IPS-15b (cell line): ENCODE measurements around the gene GPR18.

ENCODE experiments used
- H3K27me3 ChIP-seq: one replicate; pipeline ENCODE4 v1.6.1; 2013; ENCODE audit warnings: low read length; ENCODE audit not compliant: control insufficient read depth, insufficient read depth
- H3K36me3 ChIP-seq: one replicate; pipeline ENCODE4 v1.6.1; 2013; ENCODE audit warnings: low read length; ENCODE audit not compliant: control insufficient read depth, insufficient read depth
- H3K4me1 ChIP-seq: one replicate; pipeline ENCODE4 v1.6.1; 2013; ENCODE audit warnings: mild to moderate bottlenecking, low read length; ENCODE audit not compliant: control insufficient read depth, insufficient read depth
- H3K4me3 ChIP-seq: one replicate; pipeline ENCODE4 v1.5.1; 2013; ENCODE audit warnings: low read depth, low read length
- H3K9ac ChIP-seq: one replicate; pipeline ENCODE4 v1.6.1; 2013; ENCODE audit warnings: low read depth, mild to moderate bottlenecking, low read length
- H3K9me3 ChIP-seq: one replicate; pipeline ENCODE4 v1.6.1; 2013; ENCODE audit warnings: mild to moderate bottlenecking, low read length; ENCODE audit not compliant: control insufficient read depth, insufficient read depth

GPR18 gene

DNA sequence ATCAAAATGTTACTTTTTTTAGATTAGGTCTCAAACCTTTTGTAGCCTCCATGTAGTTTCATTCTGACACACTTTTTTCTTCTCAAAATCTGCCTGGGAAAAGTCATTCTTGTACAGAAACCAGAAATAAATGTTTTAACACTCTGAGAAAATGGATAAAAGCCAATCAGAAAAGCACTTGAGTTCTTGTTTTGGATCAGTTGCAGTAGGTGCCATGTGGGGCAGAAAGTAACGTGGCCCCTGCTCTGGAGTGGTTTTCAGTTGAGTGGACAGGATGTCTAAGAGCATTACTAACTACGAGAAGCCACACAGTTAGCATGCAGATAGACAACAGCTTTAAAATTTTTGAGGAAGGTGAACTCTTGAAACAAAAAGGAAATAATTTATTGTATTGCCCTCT is 29.9 kb upstream of the GPR18 start:
- Histone ChIP-seq H3K9ac (no peak overlapping the region), H3K36me3 (no peaks in the 10 kb centered on the region), H3K4me3 (no peak overlapping the region), H3K9me3 (no peaks in the 10 kb centered on the region), H3K27me3 (no peaks in the 10 kb centered on the region), H3K4me1 (no peaks in the 10 kb centered on the region)

- H3K4me3 ChIP-seq = no peak overlapping the region
- H3K9me3 ChIP-seq = no peaks in the 10 kb centered on the region
- H3K27me3 ChIP-seq = no peaks in the 10 kb centered on the region
- no peak overlapping the region for H3K9ac ChIP-seq
- no peaks in the 10 kb centered on the region for H3K4me1 ChIP-seq
- no peaks in the 10 kb centered on the region for H3K36me3 ChIP-seq
Measured at GRCh38 chr13:99287551-99287950, 29.4 kb upstream of the GPR18 start.

DNA sequence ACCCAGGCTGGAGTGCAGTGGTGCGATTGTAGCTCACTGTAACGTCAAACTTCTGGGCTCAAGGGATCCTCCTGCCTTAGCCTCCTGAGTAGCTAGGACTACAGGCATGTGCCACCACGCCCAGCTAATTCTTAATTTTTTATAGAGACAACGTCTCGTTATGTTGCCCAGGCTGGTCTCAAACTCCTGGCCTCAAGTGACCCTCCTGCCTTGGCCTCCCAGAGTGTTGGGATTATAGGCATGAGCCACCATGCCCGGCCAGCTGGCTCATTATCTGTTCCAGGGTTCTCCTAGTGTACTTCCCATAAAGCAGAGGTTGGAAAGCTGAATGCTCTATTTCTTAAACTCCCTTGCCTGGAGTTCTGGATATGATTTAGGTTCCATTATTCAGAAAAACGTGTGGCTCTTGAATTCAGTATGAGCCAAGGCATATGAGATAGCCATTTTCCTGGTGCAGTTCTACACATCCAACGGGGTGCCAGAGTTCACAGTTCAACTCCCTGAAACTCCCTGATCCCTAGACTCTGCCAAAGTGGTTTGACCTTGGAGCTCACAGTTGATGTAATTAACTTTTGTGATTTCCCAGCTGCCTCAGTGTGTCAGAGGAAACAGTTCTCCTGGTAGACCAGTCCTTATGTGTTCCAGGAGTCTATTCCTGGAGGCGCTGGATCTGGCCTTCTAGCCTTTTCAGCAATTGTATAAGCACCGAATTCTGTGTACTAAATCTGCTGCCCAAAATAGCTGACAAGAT is 27.4 kb upstream of the GPR18 start:
- no peaks in the 10 kb centered on the region for H3K4me1 ChIP-seq

DNA sequence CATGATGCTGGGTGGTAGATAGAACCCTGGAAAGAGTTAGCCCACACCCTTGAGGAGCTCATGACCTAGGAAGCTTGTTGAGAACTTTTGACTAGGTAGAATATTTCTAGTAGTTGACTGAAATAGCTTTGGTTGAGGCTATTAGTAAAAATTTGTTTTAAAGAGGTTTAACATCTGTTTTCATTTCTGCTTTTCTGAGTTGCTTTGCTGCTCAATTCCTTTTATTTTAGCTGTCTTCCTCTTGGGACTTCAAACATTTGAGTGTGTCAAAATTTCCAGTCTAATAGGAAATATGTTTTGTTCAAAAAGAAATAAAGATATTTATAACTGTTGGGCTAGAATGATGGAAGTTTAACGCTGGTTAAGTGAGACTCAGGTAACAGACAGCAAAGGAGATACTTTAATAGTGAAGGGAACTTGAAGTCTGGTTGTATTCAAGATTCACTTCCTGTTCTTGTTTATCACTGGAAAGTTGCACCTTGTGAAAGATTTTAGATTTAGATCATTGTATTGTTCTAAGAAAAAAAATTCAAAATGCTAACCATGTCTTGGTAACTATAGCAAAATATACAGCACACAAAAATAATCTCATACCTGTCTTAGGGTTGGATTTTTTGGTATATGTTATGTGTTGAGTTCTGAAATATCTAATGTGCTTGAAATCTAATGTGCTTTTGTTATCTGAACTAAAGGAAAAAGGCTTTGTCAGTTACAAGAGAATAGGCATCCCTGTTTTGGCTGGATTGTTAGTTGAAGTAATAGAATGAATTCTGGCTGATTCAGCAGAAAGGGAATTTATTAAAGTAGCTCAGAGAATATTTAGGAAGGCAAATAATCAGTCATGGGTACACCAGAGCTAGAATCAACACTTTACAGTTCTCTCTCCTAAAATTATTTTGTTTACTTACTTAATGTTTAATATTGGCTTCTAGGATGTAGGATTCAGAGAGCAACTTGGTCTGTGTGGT is 24.4 kb upstream of the GPR18 start:
- H3K27me3 ChIP-seq = no peaks in the 10 kb centered on the region
- H3K4me3 ChIP-seq = no peak overlapping the region
- H3K36me3 ChIP-seq = no peaks in the 10 kb centered on the region
- no peaks in the 10 kb centered on the region for H3K4me1 ChIP-seq
- H3K9me3 ChIP-seq = no peaks in the 10 kb centered on the region
- no peak overlapping the region for H3K9ac ChIP-seq

More for the DNA sequence above, 27.4 kb upstream of the GPR18 start:
- Histone ChIP-seq H3K27me3 (no peaks in the 10 kb centered on the region), H3K36me3 (no peaks in the 10 kb centered on the region), H3K9me3 (no peaks in the 10 kb centered on the region), H3K9ac (no peak overlapping the region), H3K4me3 (no peak overlapping the region)

GRCh38 chr13:99281811-99282263 is 23.7 kb upstream of the GPR18 start:
- no peaks in the 10 kb centered on the region for H3K27me3 ChIP-seq
- no peaks in the 10 kb centered on the region for H3K9me3 ChIP-seq
- H3K9ac ChIP-seq = no peak overlapping the region
- no peaks in the 10 kb centered on the region for H3K36me3 ChIP-seq
- H3K4me1 ChIP-seq = no peaks in the 10 kb centered on the region
- no peak overlapping the region for H3K4me3 ChIP-seq

DNA sequence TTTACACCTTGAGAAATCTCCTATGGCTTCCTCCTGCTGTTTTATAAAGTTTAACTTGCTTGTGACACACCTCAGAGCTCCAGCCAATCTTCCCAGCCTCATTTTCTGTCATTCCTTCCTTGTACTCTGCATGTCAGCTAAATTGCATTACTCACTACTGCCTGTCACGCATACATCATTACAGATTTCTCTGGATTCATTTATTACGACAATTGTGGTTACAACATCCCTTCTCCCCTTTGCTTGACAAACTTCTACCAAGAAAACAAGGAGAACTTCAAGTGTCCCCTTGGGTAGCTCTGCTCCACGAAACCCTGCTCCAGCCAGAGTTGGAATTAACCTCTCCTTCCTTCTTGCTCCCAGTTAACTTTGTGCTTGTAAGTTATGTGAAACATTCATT is 22.0 kb upstream of the GPR18 start:
- H3K27me3 ChIP-seq = no peaks in the 10 kb centered on the region
- H3K9me3 ChIP-seq = no peaks in the 10 kb centered on the region
- H3K9ac ChIP-seq = no peak overlapping the region
- H3K4me1 ChIP-seq = peaks cover 2% of the 10 kb centered on the region
- H3K36me3 ChIP-seq = no peaks in the 10 kb centered on the region
- no peak overlapping the region for H3K4me3 ChIP-seq

DNA sequence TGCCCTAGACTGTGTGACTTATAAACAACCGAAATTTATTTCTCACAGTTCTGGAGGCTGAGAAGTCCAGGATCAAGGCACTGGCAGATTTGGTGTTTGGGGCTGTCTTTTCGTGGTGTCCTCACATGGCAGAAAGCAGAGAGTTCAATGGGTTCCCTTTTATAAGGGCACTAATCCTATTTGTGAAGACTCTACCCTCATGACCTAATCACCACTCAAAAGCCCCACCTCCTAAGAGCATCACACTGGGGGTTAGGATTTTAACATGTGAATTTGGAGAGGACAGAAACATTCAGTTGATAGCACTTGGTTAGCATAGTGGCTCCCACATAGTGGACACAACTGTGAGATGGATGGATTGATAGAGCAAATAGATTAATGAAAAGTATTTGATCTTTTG is 21.5 kb upstream of the GPR18 start:
- Histone ChIP-seq H3K4me3 (no peak overlapping the region), H3K4me1 (peaks cover 2% of the 10 kb centered on the region), H3K27me3 (no peaks in the 10 kb centered on the region), H3K9ac (no peak overlapping the region), H3K36me3 (no peaks in the 10 kb centered on the region), H3K9me3 (no peaks in the 10 kb centered on the region)

- H3K4me1 ChIP-seq = peaks cover 2% of the 10 kb centered on the region
- no peak overlapping the region for H3K9ac ChIP-seq
- H3K27me3 ChIP-seq = no peaks in the 10 kb centered on the region
- H3K9me3 ChIP-seq = no peaks in the 10 kb centered on the region
- no peaks in the 10 kb centered on the region for H3K36me3 ChIP-seq
- no peak overlapping the region for H3K4me3 ChIP-seq
Measured at GRCh38 chr13:99278843-99279242, 20.7 kb upstream of the GPR18 start.

GRCh38 chr13:99278200-99278599 is 20.0 kb upstream of the GPR18 start:
- Histone ChIP-seq H3K36me3 (no peaks in the 10 kb centered on the region), H3K9ac (no peak overlapping the region), H3K4me1 (peaks cover 2% of the 10 kb centered on the region), H3K9me3 (no peaks in the 10 kb centered on the region), H3K4me3 (no peak overlapping the region), H3K27me3 (no peaks in the 10 kb centered on the region)

DNA sequence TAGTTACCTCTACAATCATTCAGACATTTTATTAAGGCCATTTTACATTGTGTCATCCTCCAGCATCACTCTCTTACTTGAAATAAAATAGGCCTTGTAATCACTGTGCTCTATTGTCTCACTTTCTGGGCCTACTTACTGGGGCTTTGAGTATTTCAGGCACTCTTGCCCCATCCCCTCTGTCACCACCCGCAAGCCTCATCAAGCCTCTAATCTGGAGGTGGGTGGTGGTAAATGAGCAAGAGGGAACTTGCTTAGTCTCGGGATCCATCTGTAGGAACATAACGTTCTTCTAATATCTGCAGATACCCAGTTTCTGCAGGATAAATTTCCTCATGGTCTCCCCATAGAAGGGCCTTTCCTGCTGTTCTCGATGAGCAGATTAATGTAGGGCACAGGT is 19.4 kb upstream of the GPR18 start:
- Histone ChIP-seq H3K36me3 (peaks cover 1% of the 10 kb centered on the region), H3K4me1 (peaks cover 2% of the 10 kb centered on the region), H3K27me3 (no peaks in the 10 kb centered on the region), H3K9me3 (no peaks in the 10 kb centered on the region), H3K4me3 (no peak overlapping the region), H3K9ac (no peak overlapping the region)

DNA sequence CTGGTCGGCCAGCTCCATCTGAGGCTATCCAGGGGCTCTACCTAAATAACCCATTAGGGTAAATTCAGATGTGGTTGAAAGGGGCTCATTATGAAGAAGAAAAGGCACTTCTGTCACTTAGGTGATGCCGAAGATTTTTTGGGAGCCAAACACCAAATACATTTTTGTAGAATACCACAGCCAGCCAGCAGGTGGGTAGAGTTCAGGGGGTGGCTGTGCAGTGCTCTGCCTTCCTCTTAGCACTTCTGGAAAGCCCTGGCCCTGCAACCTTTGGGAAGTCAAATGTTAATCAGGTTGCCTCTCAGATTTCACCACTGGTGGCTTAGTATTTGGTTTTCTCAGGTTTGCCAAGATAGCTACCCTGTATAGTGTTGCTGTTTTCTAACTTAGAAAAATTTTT is 18.5 kb upstream of the GPR18 start:
- Histone ChIP-seq H3K4me3 (no peak overlapping the region), H3K36me3 (peaks cover 2% of the 10 kb centered on the region), H3K27me3 (no peaks in the 10 kb centered on the region), H3K9me3 (no peaks in the 10 kb centered on the region), H3K4me1 (peaks cover 2% of the 10 kb centered on the region), H3K9ac (no peak overlapping the region)

GRCh38 chr13:99275093-99275469 is 16.9 kb upstream of the GPR18 start:
- Histone ChIP-seq H3K27me3 (no peaks in the 10 kb centered on the region), H3K9ac (no peak overlapping the region), H3K4me3 (no peak overlapping the region), H3K4me1 (peaks cover 2% of the 10 kb centered on the region), H3K9me3 (no peaks in the 10 kb centered on the region), H3K36me3 (peaks cover 2% of the 10 kb centered on the region)
